Measurements from ENCODE around the gene FAIM.
A peak's percentile ranks its signal among the peaks of the same experiment; 100 is the strongest.
"Not testable (repeated sequence)": the region's sequence is repeated elsewhere in the genome, so short reads cannot be mapped to it uniquely, and the experiment has no call there.

FAIM gene

GRCh38 chr3:138598534-138598933, 10.0 kb upstream of the FAIM start:
- no peaks in the 10 kb centered on the region for H3K27me3 ChIP-seq (ENCODE audit: insufficient read depth, low read depth)
- H3K9ac ChIP-seq, result no peak overlapping the region
- H3K4me2 ChIP-seq, result no peak overlapping the region
- TF ChIP-seq, protein P1, sequence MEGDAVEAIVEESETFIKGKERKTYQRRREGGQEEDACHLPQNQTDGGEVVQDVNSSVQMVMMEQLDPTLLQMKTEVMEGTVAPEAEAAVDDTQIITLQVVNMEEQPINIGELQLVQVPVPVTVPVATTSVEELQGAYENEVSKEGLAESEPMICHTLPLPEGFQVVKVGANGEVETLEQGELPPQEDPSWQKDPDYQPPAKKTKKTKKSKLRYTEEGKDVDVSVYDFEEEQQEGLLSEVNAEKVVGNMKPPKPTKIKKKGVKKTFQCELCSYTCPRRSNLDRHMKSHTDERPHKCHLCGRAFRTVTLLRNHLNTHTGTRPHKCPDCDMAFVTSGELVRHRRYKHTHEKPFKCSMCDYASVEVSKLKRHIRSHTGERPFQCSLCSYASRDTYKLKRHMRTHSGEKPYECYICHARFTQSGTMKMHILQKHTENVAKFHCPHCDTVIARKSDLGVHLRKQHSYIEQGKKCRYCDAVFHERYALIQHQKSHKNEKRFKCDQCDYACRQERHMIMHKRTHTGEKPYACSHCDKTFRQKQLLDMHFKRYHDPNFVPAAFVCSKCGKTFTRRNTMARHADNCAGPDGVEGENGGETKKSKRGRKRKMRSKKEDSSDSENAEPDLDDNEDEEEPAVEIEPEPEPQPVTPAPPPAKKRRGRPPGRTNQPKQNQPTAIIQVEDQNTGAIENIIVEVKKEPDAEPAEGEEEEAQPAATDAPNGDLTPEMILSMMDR (conservative IDR thresholded peaks at IDR 0.05; ENCODE audit: low read depth, low read length), result no peak
- H3K79me2 ChIP-seq (ENCODE audit: insufficient read depth, low read depth), result no peaks in the 10 kb centered on the region
- peaks cover 10% of the 10 kb centered on the region for H3K4me1 ChIP-seq (ENCODE audit: low read depth, poor library complexity, severe bottlenecking)
- H4K20me1 ChIP-seq (ENCODE audit: insufficient read depth), result no peaks in the 10 kb centered on the region
- H3K36me3 ChIP-seq (ENCODE audit: insufficient read depth), result no peaks in the 10 kb centered on the region
- no peak overlapping the region for H3K27ac ChIP-seq
- H3K4me3 ChIP-seq (IDR thresholded peaks at IDR 0.05; ENCODE audit: insufficient read depth, low read depth, low read length), result no peak overlapping the region
- H2AFZ ChIP-seq (ENCODE audit: low read depth), result no peak overlapping the region

- Histone ChIP-seq H3K27ac (no peak overlapping the region), H3K4me3 (IDR thresholded peaks at IDR 0.05; ENCODE audit: insufficient read depth, low read depth, low read length) (no peak overlapping the region), H3K27me3 (ENCODE audit: insufficient read depth, low read depth) (no peaks in the 10 kb centered on the region), H3K79me2 (ENCODE audit: insufficient read depth, low read depth) (no peaks in the 10 kb centered on the region), H3K36me3 (ENCODE audit: insufficient read depth) (no peaks in the 10 kb centered on the region), H3K4me2 (no peak overlapping the region), H2AFZ (ENCODE audit: low read depth) (no peak overlapping the region), H4K20me1 (ENCODE audit: insufficient read depth) (no peaks in the 10 kb centered on the region), H3K4me1 (ENCODE audit: low read depth, poor library complexity, severe bottlenecking) (peaks cover 4% of the 10 kb centered on the region), H3K9ac (no peak overlapping the region)
- TF ChIP-seq, protein P1 (conservative IDR thresholded peaks at IDR 0.05; ENCODE audit: low read depth, low read length), result no peak
Observed at GRCh38 chr3:138600100-138600745, 8.3 kb upstream of the FAIM start.

GRCh38 chr3:138601661-138602060, 6.9 kb upstream of the FAIM start:
- H3K9ac ChIP-seq; H3K4me2 ChIP-seq; H4K20me1 ChIP-seq (ENCODE audit: insufficient read depth); H3K79me2 ChIP-seq (ENCODE audit: insufficient read depth, low read depth); H3K4me3 ChIP-seq (IDR thresholded peaks at IDR 0.05; ENCODE audit: insufficient read depth, low read depth, low read length); H3K4me1 ChIP-seq (ENCODE audit: low read depth, poor library complexity, severe bottlenecking); H3K27ac ChIP-seq; H3K27me3 ChIP-seq (ENCODE audit: insufficient read depth, low read depth); H2AFZ ChIP-seq (ENCODE audit: low read depth); H3K36me3 ChIP-seq (ENCODE audit: insufficient read depth): not testable (repeated sequence)

DNA sequence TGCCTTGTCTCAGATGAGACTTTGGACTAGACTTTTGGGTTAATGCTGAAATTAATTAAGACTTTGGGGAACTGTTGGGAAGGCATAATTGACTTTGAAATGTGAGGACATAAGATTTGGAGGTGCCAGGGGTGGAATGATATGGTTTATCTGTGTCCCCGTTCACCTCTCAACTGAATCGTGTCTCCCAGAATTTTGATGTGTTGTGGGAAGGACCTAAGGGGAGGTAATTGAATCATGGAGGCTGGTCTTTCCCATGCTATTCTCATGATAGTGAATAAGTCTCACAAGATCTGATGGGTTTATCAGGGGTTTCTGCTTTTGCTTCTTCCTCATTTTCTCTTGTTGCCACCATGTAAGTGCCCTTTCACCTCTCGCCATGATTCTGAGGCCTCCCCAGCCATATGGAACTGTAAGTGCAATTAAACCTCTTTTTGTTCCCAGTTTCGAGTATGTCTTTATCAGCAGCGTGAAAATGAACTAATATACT, 4.4 kb upstream of the FAIM start:
- not testable (repeated sequence) for H4K20me1 ChIP-seq (ENCODE audit: insufficient read depth); H3K4me3 ChIP-seq (IDR thresholded peaks at IDR 0.05; ENCODE audit: insufficient read depth, low read depth, low read length)

GRCh38 chr3:138609898-138610266, 1.3 kb downstream of the FAIM start:
- H2AFZ ChIP-seq (ENCODE audit: low read depth), result peak overlapping the region; percentile 84
- H3K4me2 ChIP-seq, result peak overlapping the region; percentile 87; the same call in 1 of the 2 replicates
- peaks cover 25% of the 10 kb centered on the region for H3K4me1 ChIP-seq (ENCODE audit: low read depth, poor library complexity, severe bottlenecking)
- peak overlapping the region; percentile 99; the same call in 1 of the 2 replicates for H3K9ac ChIP-seq
- TF ChIP-seq, protein P1 (conservative IDR thresholded peaks at IDR 0.05; ENCODE audit: low read depth, low read length), result no peak
- no peaks in the 10 kb centered on the region for H4K20me1 ChIP-seq (ENCODE audit: insufficient read depth)
- no peak overlapping the region for H3K4me3 ChIP-seq (IDR thresholded peaks at IDR 0.05; ENCODE audit: insufficient read depth, low read depth, low read length)
- peak overlapping the region; percentile 96; the same call in 1 of the 2 replicates for H3K27ac ChIP-seq
- H3K36me3 ChIP-seq (ENCODE audit: insufficient read depth), result no peaks in the 10 kb centered on the region
- 0 out of 2 replicates have a peak, but pooled peaks cover 12% of the 10 kb centered on the region for H3K79me2 ChIP-seq (ENCODE audit: insufficient read depth, low read depth)
- H3K27me3 ChIP-seq (ENCODE audit: insufficient read depth, low read depth), result no peaks in the 10 kb centered on the region

More for the DNA sequence above, 4.4 kb upstream of the FAIM start:
- not testable (repeated sequence) for H2AFZ ChIP-seq (ENCODE audit: low read depth); H3K4me1 ChIP-seq (ENCODE audit: low read depth, poor library complexity, severe bottlenecking); H3K27me3 ChIP-seq (ENCODE audit: insufficient read depth, low read depth); H3K4me2 ChIP-seq; H3K36me3 ChIP-seq (ENCODE audit: insufficient read depth); H3K79me2 ChIP-seq (ENCODE audit: insufficient read depth, low read depth); H3K9ac ChIP-seq; H3K27ac ChIP-seq
